Gastrocnemius medialis (tissue), 4 donors: ENCODE data around the gene CPA5. TPM values are rescaled to one million over a fixed set of nuclear protein-coding genes. Genes with fewer than 3 reads are reported as not detected.
A peak's percentile ranks its signal among the peaks of the same experiment; 100 is the strongest.
"Not testable (repeated sequence)": the region's sequence is repeated elsewhere in the genome, so short reads cannot be mapped to it uniquely, and the experiment has no call there.

ENCODE experiments used
- ATAC-seq, 2 donors: fragments of 150-250 bp; one replicate each; pipeline ENCODE4 v1.9.1; 2016
- DNase-seq, 2 donors: peaks; one replicate each; pipeline ENCODE4 v3.0.0-alpha.2; 2019
- H3K27ac ChIP-seq, 4 donors: fragments of 200-600 bp; sonication (generic); 1 replicate in 1 of 4; 2 replicates in 3 of 4; pipeline ENCODE4 v1.5.1; 2016 to 2018; ENCODE audit warnings: mild to moderate bottlenecking in 2 of 4, moderate library complexity in 1 of 4
- H3K27me3 ChIP-seq, 3 donors: fragments of 200-600 bp; sonication (generic) in 2 of 3; 1 replicate in 1 of 3; 2 replicates in 2 of 3; pipeline versions ENCODE4 v1.5.1 to v1.6.0; 2016 to 2019; ENCODE audit warnings: mild to moderate bottlenecking in 1 of 3, moderate library complexity in 1 of 3
- H3K36me3 ChIP-seq, 2 donors: fragments of 200-600 bp; sonication (generic) in 1 of 2; one replicate each; pipeline ENCODE4 v1.5.1; 2017 to 2018
- H3K4me1 ChIP-seq, 2 donors: fragments of 200-600 bp; sonication (generic) in 1 of 2; one replicate each; pipeline ENCODE4 v1.5.1; 2016 to 2017; ENCODE audit warnings: mild to moderate bottlenecking in 2 of 2
- H3K4me3 ChIP-seq, 4 donors: fragments of 200-600 bp; sonication (generic) in 3 of 4; 1 replicate in 1 of 4; 2 replicates in 3 of 4; pipeline ENCODE4 v1.5.1; 2016 to 2019; ENCODE audit warnings: mild to moderate bottlenecking in 2 of 4
- H3K9me3 ChIP-seq, 3 donors: fragments of 200-600 bp; sonication (generic) in 2 of 3; 1 replicate in 1 of 3; 2 replicates in 2 of 3; pipeline ENCODE4 v1.5.1; 2016 to 2019
- CTCF ChIP-seq, 5 experiments: fragments of 450-650 bp in 3 of 5; fragments of 200-600 bp in 2 of 5; sonication (generic) in 2 of 5; IDR thresholded peaks in 4 of 5; conservative IDR thresholded peaks in 1 of 5; 1 replicate in 4 of 5; 2 replicates in 1 of 5; pipeline ENCODE4 v1.5.1; 2016 to 2019; ENCODE audit warnings: antibody characterized with exemption in 5 of 5, mild to moderate bottlenecking in 3 of 5, moderate library complexity in 3 of 5
- POLR2A ChIP-seq, 2 donors: fragments of 450-650 bp; IDR thresholded peaks; one replicate each; pipeline ENCODE4 v1.6.1; 2017; ENCODE audit warnings: antibody characterized with exemption in 2 of 2, mild to moderate bottlenecking in 2 of 2, moderate library complexity in 2 of 2
- in situ Hi-C, 4 donors: fragments of 200-750 bp; cut with MboI; loops; one replicate each; pipeline versions ENCODE4 v1.15.0 to v1.8.0; 2017; ENCODE audit warnings: low sequenced_read_pairs in 4 of 4
- intact Hi-C: fragments of 100-400 bp; cut with DNase I; formaldehyde crosslinking; loops from one replicate; pipeline ENCODE4 v1.15.1; 2023; ENCODE audit warnings: low total_unique reads
- total RNA-seq, 4 donors: library from RNA; depleted of rRNA; stranded (reverse); fragments of >200 nt; gene quantifications; one replicate each; pipeline versions ENCODE4 v1.1.0 to v1.2.3, GENCODE V29; 2016

Gene CPA5
- total RNA-seq, 4 donors from 2014 or later = not detected

GRCh38 chr7:130371046-130371445 is 26.4 kb downstream of the CPA5 start:
- H3K27me3 ChIP-seq = no peaks in the 10 kb centered on the region
- H3K4me1 ChIP-seq = peaks cover 18 to 44% of the 10 kb centered on the region in 2 donors
- TF ChIP-seq CTCF (IDR thresholded peaks at IDR 0.05 in 4 of 5, conservative IDR thresholded peaks at IDR 0.05 in 1 of 5) (no peak), POLR2A (IDR thresholded peaks at IDR 0.05) (no peak)
- peak overlapping the region in 3 of 4 donors; percentile 42 to 85 (median 79) for H3K27ac ChIP-seq
- intact Hi-C loops = no loop called here
- peak in 1 of 2 donors; percentile 72 for DNase-seq
- no peaks in the 10 kb centered on the region for H3K9me3 ChIP-seq
- H3K36me3 ChIP-seq = no peaks in the 10 kb centered on the region
- in situ Hi-C loops = no loop called here
- ATAC-seq = no peak
- H3K4me3 ChIP-seq = no peak overlapping the region

GRCh38 chr7:130372402-130373165 is 28.0 kb downstream of the CPA5 start:
- no peak for TF ChIP-seq CTCF (IDR thresholded peaks at IDR 0.05 in 4 of 5, conservative IDR thresholded peaks at IDR 0.05 in 1 of 5)
- TF ChIP-seq POLR2A (IDR thresholded peaks at IDR 0.05) = no peak
- Histone ChIP-seq H3K36me3 (no peaks in the 10 kb centered on the region), H3K27ac (peak overlapping the region; percentile 72 to 85 (median 80)), H3K4me1 (peaks cover 17 to 35% of the 10 kb centered on the region in 2 donors), H3K4me3 (no peak overlapping the region), H3K27me3 (no peaks in the 10 kb centered on the region), H3K9me3 (no peaks in the 10 kb centered on the region)
- intact Hi-C loops (no loop called here), in situ Hi-C loops (no loop called here)
- ATAC-seq = no peak
- DNase-seq = no peak

GRCh38 chr7:130374507-130374906 is 29.9 kb downstream of the CPA5 start:
- intact Hi-C loops (no loop called here), in situ Hi-C loops (no loop called here)
- Histone ChIP-seq H3K27me3 (no peaks in the 10 kb centered on the region), H3K4me1 (peaks cover 12 to 29% of the 10 kb centered on the region in 2 donors), H3K9me3 (no peaks in the 10 kb centered on the region), H3K36me3 (no peaks in the 10 kb centered on the region), H3K4me3 (no peak overlapping the region), H3K27ac (peak overlapping the region; percentile 72 to 85 (median 80))
- no peak for DNase-seq
- TF ChIP-seq POLR2A (IDR thresholded peaks at IDR 0.05) (no peak), CTCF (IDR thresholded peaks at IDR 0.05 in 4 of 5, conservative IDR thresholded peaks at IDR 0.05 in 1 of 5) (no peak)
- ATAC-seq = no peak

GRCh38 chr7:130376461-130376860 is 31.8 kb downstream of the CPA5 start:
- in situ Hi-C loops, H3K27ac ChIP-seq, H3K4me3 ChIP-seq, H3K27me3 ChIP-seq, H3K36me3 ChIP-seq, H3K9me3 ChIP-seq, ATAC-seq, intact Hi-C loops, DNase-seq: not testable (repeated sequence)
- H3K4me1 ChIP-seq = peaks cover 6 to 31% of the 10 kb centered on the region in 2 donors

GRCh38 chr7:130377178-130377577 is 32.6 kb downstream of the CPA5 start:
- ATAC-seq (no peak), DNase-seq (no peak)
- H3K9me3 ChIP-seq = no peaks in the 10 kb centered on the region
- no peaks in the 10 kb centered on the region for H3K36me3 ChIP-seq
- TF ChIP-seq CTCF (IDR thresholded peaks at IDR 0.05 in 4 of 5, conservative IDR thresholded peaks at IDR 0.05 in 1 of 5) = no peak
- no peak for TF ChIP-seq POLR2A (IDR thresholded peaks at IDR 0.05)
- in situ Hi-C loops = no loop called here
- H3K4me3 ChIP-seq = no peak overlapping the region
- no peaks in the 10 kb centered on the region for H3K27me3 ChIP-seq
- peaks cover 6 to 31% of the 10 kb centered on the region in 2 donors for H3K4me1 ChIP-seq
- intact Hi-C loops = no loop called here
- no peak overlapping the region for H3K27ac ChIP-seq
